Colonic mucosa (tissue), 4 donors: Measurements from ENCODE around the gene COG6. TPM values are rescaled to one million over a fixed set of nuclear protein-coding genes. Genes with fewer than 3 reads are reported as not detected.

Source experiments
- DNase-seq: peaks from one replicate; pipeline ENCODE4 v3.0.0-alpha.2; 2020
- H3K27ac ChIP-seq: fragments of 200-600 bp; one replicate; pipeline ENCODE4 v1.8.0; 2021
- H3K27me3 ChIP-seq: fragments of 200-600 bp; one replicate; pipeline ENCODE4 v1.8.0; 2021
- H3K36me3 ChIP-seq: fragments of 200-600 bp; one replicate; pipeline ENCODE4 v1.8.0; 2021
- H3K4me1 ChIP-seq: fragments of 200-600 bp; one replicate; pipeline ENCODE4 v1.8.0; 2021; ENCODE audit warnings: mild to moderate bottlenecking
- H3K4me3 ChIP-seq: fragments of 200-600 bp; one replicate; pipeline ENCODE4 v1.8.0; 2021
- H3K9ac ChIP-seq, 2 donors: one replicate each; pipeline ENCODE4 v1.7.0; 2013; ENCODE audit warnings: control low read depth in 2 of 2, low read depth in 2 of 2, low read length in 2 of 2
- H3K9me3 ChIP-seq: fragments of 200-600 bp; one replicate; pipeline ENCODE4 v1.8.0; 2021
- intact Hi-C: fragments of 100-400 bp; cut with DNase I; formaldehyde crosslinking; loops from one replicate; pipeline ENCODE4 v1.14.1; 2022
- total RNA-seq, 2 donors: library from RNA; stranded (reverse); fragmentation: NEBNext Ultra II Directional in 1 of 2; extraction: Animal tissue kit (Norgen Biotek cat#: 25700) in 1 of 2; gene quantifications; one replicate each; pipeline ENCODE4 v1.2.1, GENCODE V29; 2021
- TF ChIP-seq, protein P1 (sequence below): fragments of 200-600 bp; IDR thresholded peaks from one replicate; pipeline ENCODE4 v1.8.0; 2022; ENCODE audit warnings: antibody characterized with exemption, mild to moderate bottlenecking
- donor health status: healthy.
- donor health status: DM: no; HTN: no; CAD: no.
- donor health status: DM: no; HTN: no; CAD: no.

COG6 gene
- total RNA-seq, 2 donors from 2014 or later: 31.9 to 37.0 TPM

- H3K4me1 ChIP-seq: no peaks in the 10 kb centered on the region
- no peak overlapping the region for H3K9ac ChIP-seq
- intact Hi-C loops: no loop called here
- H3K27ac ChIP-seq: no peak overlapping the region
- no peaks in the 10 kb centered on the region for H3K27me3 ChIP-seq
- TF ChIP-seq, protein P1, sequence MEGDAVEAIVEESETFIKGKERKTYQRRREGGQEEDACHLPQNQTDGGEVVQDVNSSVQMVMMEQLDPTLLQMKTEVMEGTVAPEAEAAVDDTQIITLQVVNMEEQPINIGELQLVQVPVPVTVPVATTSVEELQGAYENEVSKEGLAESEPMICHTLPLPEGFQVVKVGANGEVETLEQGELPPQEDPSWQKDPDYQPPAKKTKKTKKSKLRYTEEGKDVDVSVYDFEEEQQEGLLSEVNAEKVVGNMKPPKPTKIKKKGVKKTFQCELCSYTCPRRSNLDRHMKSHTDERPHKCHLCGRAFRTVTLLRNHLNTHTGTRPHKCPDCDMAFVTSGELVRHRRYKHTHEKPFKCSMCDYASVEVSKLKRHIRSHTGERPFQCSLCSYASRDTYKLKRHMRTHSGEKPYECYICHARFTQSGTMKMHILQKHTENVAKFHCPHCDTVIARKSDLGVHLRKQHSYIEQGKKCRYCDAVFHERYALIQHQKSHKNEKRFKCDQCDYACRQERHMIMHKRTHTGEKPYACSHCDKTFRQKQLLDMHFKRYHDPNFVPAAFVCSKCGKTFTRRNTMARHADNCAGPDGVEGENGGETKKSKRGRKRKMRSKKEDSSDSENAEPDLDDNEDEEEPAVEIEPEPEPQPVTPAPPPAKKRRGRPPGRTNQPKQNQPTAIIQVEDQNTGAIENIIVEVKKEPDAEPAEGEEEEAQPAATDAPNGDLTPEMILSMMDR: no peak
- no peaks in the 10 kb centered on the region for H3K9me3 ChIP-seq
- no peaks in the 10 kb centered on the region for H3K36me3 ChIP-seq
- DNase-seq: no peak
- no peak overlapping the region for H3K4me3 ChIP-seq
Measured at GRCh38 chr13:39770221-39771090, 115.0 kb downstream of the COG6 start.

DNA sequence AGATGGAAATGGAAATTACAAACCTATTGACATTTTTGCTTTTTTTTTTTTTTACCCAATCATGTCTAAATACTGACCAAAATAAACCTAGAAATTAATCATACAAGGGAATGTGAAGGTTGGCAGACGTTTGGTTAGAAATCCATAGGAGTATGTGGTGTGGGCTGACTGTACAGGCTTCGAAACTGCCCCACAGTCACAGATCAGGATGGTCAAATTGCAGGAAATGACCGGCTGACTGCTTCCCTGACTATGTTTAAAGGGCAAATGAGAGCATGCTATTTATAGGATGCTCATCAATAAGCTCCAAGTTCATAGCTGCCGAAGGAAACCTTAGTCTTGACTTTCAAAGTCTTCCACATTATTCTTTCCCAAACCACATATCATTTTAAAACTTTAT, 118.4 kb downstream of the COG6 start:
- DNase-seq: no peak
- TF ChIP-seq, protein P1: no peak
- H3K4me3 ChIP-seq: no peak overlapping the region
- no peak overlapping the region for H3K9ac ChIP-seq
- H3K27ac ChIP-seq: no peak overlapping the region
- H3K27me3 ChIP-seq: no peaks in the 10 kb centered on the region
- no peaks in the 10 kb centered on the region for H3K9me3 ChIP-seq
- no peaks in the 10 kb centered on the region for H3K4me1 ChIP-seq
- intact Hi-C loops: no loop called here
- no peaks in the 10 kb centered on the region for H3K36me3 ChIP-seq

DNA sequence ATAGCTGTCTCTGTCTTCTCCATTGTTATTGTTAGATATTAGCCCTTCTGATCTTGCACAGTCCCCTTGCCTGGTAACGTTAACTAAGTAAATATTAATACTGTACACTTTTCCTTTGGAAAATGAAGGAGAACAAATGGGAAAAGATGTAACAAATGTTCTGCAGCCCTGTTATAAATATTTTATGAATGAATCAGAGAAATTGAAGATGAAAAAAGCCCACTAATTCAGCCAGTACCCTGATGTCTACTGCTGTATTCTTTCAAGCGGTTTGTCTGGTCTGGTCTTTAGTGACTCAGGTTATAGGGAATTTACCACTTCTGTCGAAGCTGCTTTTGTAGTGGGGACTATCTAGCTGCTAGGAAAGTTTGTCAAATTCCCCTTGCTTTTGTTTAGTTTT, 121.0 kb downstream of the COG6 start:
- Histone ChIP-seq H3K36me3 (no peaks in the 10 kb centered on the region), H3K4me1 (no peaks in the 10 kb centered on the region), H3K4me3 (no peak overlapping the region), H3K9ac (no peak overlapping the region), H3K27me3 (no peaks in the 10 kb centered on the region), H3K9me3 (no peaks in the 10 kb centered on the region), H3K27ac (no peak overlapping the region)
- intact Hi-C loops: no loop called here
- TF ChIP-seq, protein P1: no peak
- no peak for DNase-seq

- no peaks in the 10 kb centered on the region for H3K27me3 ChIP-seq
- TF ChIP-seq, protein P1: no peak
- H3K9me3 ChIP-seq: no peaks in the 10 kb centered on the region
- H3K9ac ChIP-seq: no peak overlapping the region
- H3K4me1 ChIP-seq: no peaks in the 10 kb centered on the region
- H3K36me3 ChIP-seq: no peaks in the 10 kb centered on the region
- DNase-seq: no peak
- intact Hi-C loops: no loop called here
- no peak overlapping the region for H3K27ac ChIP-seq
- no peak overlapping the region for H3K4me3 ChIP-seq
Measured at GRCh38 chr13:39777021-39777420, 121.6 kb downstream of the COG6 start.

DNA sequence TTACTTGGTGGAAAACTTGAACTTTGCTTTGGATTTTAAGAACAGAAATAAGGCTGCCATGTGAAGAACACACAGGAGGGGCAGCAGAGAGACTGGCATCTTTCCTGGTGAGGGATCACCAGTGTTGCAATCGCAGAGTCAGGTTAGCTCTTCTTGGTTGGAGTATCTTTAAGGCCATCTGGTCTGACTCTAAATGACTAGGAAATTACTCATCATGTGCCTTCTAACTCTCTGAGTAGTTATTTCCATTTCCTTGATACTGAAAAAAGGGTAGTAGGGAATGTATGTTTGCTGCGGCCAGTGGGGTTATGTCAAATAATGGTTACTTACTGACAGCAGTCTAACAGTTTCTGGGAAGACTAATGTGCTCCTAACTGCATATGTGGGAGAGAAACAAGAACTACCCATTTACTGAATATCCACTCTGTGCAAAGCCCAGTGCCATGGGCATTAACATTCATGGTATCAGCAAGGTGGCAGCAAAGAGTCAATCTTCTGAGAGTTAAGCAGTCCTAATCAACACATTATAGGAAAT, 122.1 kb downstream of the COG6 start:
- Histone ChIP-seq H3K27ac (no peak overlapping the region), H3K9ac (no peak overlapping the region), H3K9me3 (no peaks in the 10 kb centered on the region), H3K4me1 (no peaks in the 10 kb centered on the region), H3K36me3 (no peaks in the 10 kb centered on the region), H3K27me3 (no peaks in the 10 kb centered on the region), H3K4me3 (no peak overlapping the region)
- TF ChIP-seq, protein P1: no peak
- no peak for DNase-seq
- intact Hi-C loops: no loop called here
